HepG2 (cell line): ENCODE data around the gene TIA1. TPM values are rescaled to one million over a fixed set of nuclear protein-coding genes. Genes with fewer than 3 reads are reported as not detected.

ENCODE experiments used
- ATAC-seq: fragments of 200-7000 bp; cut with Tn5 transposase; 3 replicates; pipeline ENCODE4 v1.9.1; 2020; ENCODE audit warnings: mild to moderate bottlenecking, moderate library complexity
- BruUV-seq: library from RNA; stranded (reverse); fragments of 400-500 nt; replicated peaks from 2 replicates; lab custom pipeline; 2021; lab: Mats Ljungman, UMichigan
- CTCF ChIA-PET: fragments of 300-600 bp; formaldehyde crosslinking; extraction: SDS; loops from one replicate; lab custom pipeline; 2021; ENCODE audit warnings: low total read pairs, inconsistent platforms, low intra/inter-chr PET ratio; lab: Yijun Ruan, JAX
- POLR2A ChIA-PET: fragments of 350-600 bp; sonication (Branson Sonifier 250); formaldehyde crosslinking; loops from one replicate; lab custom pipeline; 2020; ENCODE audit warnings: antibody characterized with exemption, inconsistent platforms; lab: Yijun Ruan, JAX
- DNase-seq: peaks from one replicate; pipeline ENCODE4 v3.0.0-alpha.2; 2015; ENCODE audit warnings: low spot score
- FAIRE-seq: peaks from 3 replicates; lab custom pipeline; 2011; peaks lifted over from hg19 to GRCh38; lab: Jason Lieb, UNC
- H2AFZ ChIP-seq: one replicate; pipeline ENCODE4 v1.6.1; 2011; ENCODE audit warnings: low read length, inconsistent platforms
- H3K27ac ChIP-seq: fragments of 300-600 bp; 3 replicates; pipeline ENCODE4 v1.8.0; 2011; ENCODE audit warnings: mixed run types, mild to moderate bottlenecking, mixed read lengths, low read length, inconsistent platforms; ENCODE audit not compliant: insufficient read depth; ENCODE audit errors: extremely low read length
- H3K27me3 ChIP-seq, 2 experiments: fragments of 200-600 bp in 1 of 2; 2 replicates in 1 of 2; 3 replicates in 1 of 2; pipeline versions ENCODE4 v1.6.0 to v1.8.0; 2011; ENCODE audit warnings: low read length in 2 of 2, mild to moderate bottlenecking in 2 of 2, moderate library complexity in 2 of 2, inconsistent platforms in 1 of 2; ENCODE audit not compliant: insufficient read depth in 2 of 2, control insufficient read depth in 1 of 2
- H3K36me3 ChIP-seq, 2 experiments: fragments of 200-600 bp in 1 of 2; replicated peaks in 1 of 2; 2 replicates in 1 of 2; 3 replicates in 1 of 2; pipeline versions ENCODE4 v1.5.1 to v1.8.0; 2011; ENCODE audit warnings: low read length in 2 of 2, inconsistent platforms in 1 of 2; ENCODE audit not compliant: insufficient read depth in 2 of 2, control insufficient read depth in 1 of 2
- H3K4me1 ChIP-seq: 2 replicates; pipeline ENCODE4 v1.5.1; 2012; ENCODE audit warnings: low read length, inconsistent platforms; ENCODE audit not compliant: insufficient read depth
- H3K4me2 ChIP-seq: 2 replicates; pipeline ENCODE4 v1.6.0; 2011; ENCODE audit warnings: low read depth, low read length, inconsistent platforms
- H3K4me3 ChIP-seq, 3 experiments: fragments of 200-600 bp in 1 of 3; sonication (generic), shearing (Covaris generic) in 1 of 3; replicated peaks in 1 of 3; 2 replicates each; pipeline ENCODE4 v1.5.1; 2011 to 2016; ENCODE audit warnings: low read length in 3 of 3, inconsistent platforms in 2 of 3, low read depth in 2 of 3, mild to moderate bottlenecking in 2 of 3, control low read depth in 1 of 3, mixed read lengths in 1 of 3; ENCODE audit not compliant: insufficient read depth in 1 of 3
- H3K79me2 ChIP-seq: one replicate; pipeline ENCODE4 v1.6.1; 2011; ENCODE audit warnings: low read length, inconsistent platforms; ENCODE audit not compliant: insufficient read depth
- H3K9ac ChIP-seq: 2 replicates; pipeline ENCODE4 v1.6.0; 2011; ENCODE audit warnings: mild to moderate bottlenecking, low read depth, low read length, inconsistent platforms; ENCODE audit not compliant: insufficient read depth
- H3K9me3 ChIP-seq: 2 replicates; pipeline ENCODE4 v1.5.1; 2012; ENCODE audit warnings: mild to moderate bottlenecking, low read length
- H4K20me1 ChIP-seq: 2 replicates; pipeline ENCODE4 v1.6.0; 2011; ENCODE audit warnings: inconsistent platforms, mild to moderate bottlenecking, low read length, moderate library complexity; ENCODE audit not compliant: insufficient read depth
- ATF2 ChIP-seq: sonication (generic); formaldehyde crosslinking; IDR thresholded peaks from 2 replicates; pipeline ENCODE4 v1.4.0; 2020; ENCODE audit warnings: missing genetic modification reagents
- CENPBD1 ChIP-seq: sonication (generic); formaldehyde crosslinking; IDR thresholded peaks from 2 replicates; pipeline ENCODE4 v1.8.0; 2022; ENCODE audit warnings: missing genetic modification reagents, low read depth, mild to moderate bottlenecking, borderline replicate concordance
- HMG20A ChIP-seq: IDR thresholded peaks from 2 replicates; pipeline ENCODE4 v1.6.1; 2016; ENCODE audit warnings: borderline replicate concordance
- IRF9 ChIP-seq: sonication (generic); formaldehyde crosslinking; IDR thresholded peaks from 2 replicates; pipeline ENCODE4 v1.8.0; 2022; ENCODE audit warnings: missing genetic modification reagents, mild to moderate bottlenecking, borderline replicate concordance
- KDM3A ChIP-seq: IDR thresholded peaks from 2 replicates; pipeline ENCODE4 v1.6.1; 2018; ENCODE audit warnings: low read depth, missing compliant biosample characterization
- KLF12 ChIP-seq: sonication (generic); formaldehyde crosslinking; IDR thresholded peaks from 2 replicates; pipeline ENCODE4 v1.4.0; 2020; ENCODE audit warnings: missing genetic modification reagents, borderline replicate concordance
- KLF6 ChIP-seq: IDR thresholded peaks from 2 replicates; pipeline ENCODE4 v1.8.0; 2016; ENCODE audit warnings: missing biosample characterization, missing genetic modification reagents
- PRMT3 ChIP-seq: sonication (generic); formaldehyde crosslinking; IDR thresholded peaks from 2 replicates; pipeline ENCODE4 v1.8.1; 2022; ENCODE audit warnings: low read depth, mild to moderate bottlenecking, moderate library complexity, missing genetic modification reagents, borderline replicate concordance
- RBFOX2 ChIP-seq: fragments of 200-400 bp; formaldehyde crosslinking; IDR thresholded peaks from 2 replicates; pipeline ENCODE4 v1.6.1; 2017; ENCODE audit warnings: low read depth, mild to moderate bottlenecking, low read length
- RBM22 ChIP-seq: fragments of 200-400 bp; formaldehyde crosslinking; optimal IDR thresholded peaks from 2 replicates; pipeline ENCODE3; 2017; ENCODE audit warnings: mild to moderate bottlenecking, low read length, moderate library complexity
- SKI ChIP-seq: fragments of 450-650 bp; IDR thresholded peaks from one replicate; pipeline ENCODE4 v1.6.1; 2018; ENCODE audit warnings: mild to moderate bottlenecking; ENCODE audit not compliant: partially characterized antibody
- SNAPC5 ChIP-seq: sonication (generic); formaldehyde crosslinking; IDR thresholded peaks from 2 replicates; pipeline ENCODE4 v1.8.1; 2023; ENCODE audit warnings: mild to moderate bottlenecking, missing genetic modification reagents, borderline replicate concordance
- SYNCRIP ChIP-seq: fragments of 200-400 bp; formaldehyde crosslinking; IDR thresholded peaks from 2 replicates; pipeline ENCODE4 v1.6.1; 2018; ENCODE audit warnings: mild to moderate bottlenecking, low read depth, low read length; ENCODE audit not compliant: insufficient read depth
- ZNF17 ChIP-seq: sonication (generic); formaldehyde crosslinking; IDR thresholded peaks from 2 replicates; pipeline ENCODE4 v1.5.0; 2020; ENCODE audit warnings: mild to moderate bottlenecking, missing genetic modification reagents
- ZNF781 ChIP-seq: sonication (generic); formaldehyde crosslinking; IDR thresholded peaks from 2 replicates; pipeline ENCODE4 v1.5.1; 2020; ENCODE audit warnings: borderline replicate concordance, mild to moderate bottlenecking, missing genetic modification reagents; ENCODE audit errors: not compliant biosample characterization
- WGBS: methylation state at CpG from one replicate; pipeline ENCODE4 v1.1.6; 2017; ENCODE audit warnings: low lambda C conversion rate; 5-methylcytosine and 5-hydroxymethylcytosine counted together
- in situ Hi-C: cut with HindIII; loops from 2 replicates; pipeline ENCODE4 v1.10.0; 2017; ENCODE audit warnings: low pct_unique_long_range_greater_than_20kb; ENCODE audit not compliant: extremely low pct_ligation_motif_present
- intact Hi-C: fragments of 100-400 bp; cut with micrococcal nuclease; formaldehyde crosslinking; loops from one replicate; pipeline ENCODE4 v1.10.0; 2022; ENCODE audit not compliant: unreplicated experiment
- polyA plus RNA-seq, 8 experiments: library from polyadenylated mRNA; depleted of rRNA in 3 of 8; stranded (reverse) in 7 of 8; unstranded in 1 of 8; fragments of >200 nt; fragmentation: Illumina TruSeq in 4 of 8; extraction: Trizol in 4 of 8; gene quantifications; 2 replicates each; pipeline versions ENCODE4 v1.2.1 to v1.2.3, GENCODE V29; 2011 to 2016; ENCODE audit warnings: low read depth in 4 of 8, missing spikeins in 1 of 8, mixed read lengths in 1 of 8; ENCODE audit not compliant: insufficient read depth in 1 of 8
- total RNA-seq, 5 experiments: library from RNA; depleted of rRNA; stranded (reverse); fragments of >200 nt; fragmentation: Illumina TruSeq; extraction: Trizol; gene quantifications; 2 replicates each; pipeline ENCODE4 v1.2.3, GENCODE V29; 2016; ENCODE audit warnings: low read depth in 1 of 5

TIA1 gene
- total and polyA plus RNA-seq, 2 of the 13 experiments (the other 11 are each of a cell fraction or from before 2014, with no cell fraction given) = 209 to 319 TPM

GRCh38 chr2:70282439-70282838, 34.0 kb upstream of the TIA1 start:
- Histone ChIP-seq H3K36me3 (peaks cover 24 to 76% of the 10 kb centered on the region in 2 experiments), H3K4me1 (0 out of 2 replicates have a peak, but pooled peaks cover 15% of the 10 kb centered on the region), H3K27me3 (no peaks in the 10 kb centered on the region), H3K79me2 (peaks cover 31% of the 10 kb centered on the region), H2AFZ (no peak overlapping the region), H3K27ac (no peak overlapping the region), H3K4me3 (no peak overlapping the region), H3K9ac (no peak overlapping the region), H4K20me1 (no peaks in the 10 kb centered on the region), H3K4me2 (no peak overlapping the region), H3K9me3 (no peaks in the 10 kb centered on the region)
- CTCF ChIA-PET = no interaction called here
- ATAC-seq = no peak
- POLR2A ChIA-PET = interaction anchor here (1.4 to 4.9 kb wide), 3 partner anchors 11 to 24 kb away, joined by 5 to 40 read pairs (median 5); partner anchors contain the start of genes PCYOX1 and SNRPG
- intact Hi-C loops (no loop called here), in situ Hi-C loops (no loop called here)
- TF ChIP-seq KDM3A (CRISPR knock-in tag) (no peak), IRF9 (CRISPR knock-in tag) (no peak), PRMT3 (no peak), SYNCRIP (no peak), KLF6 (CRISPR knock-in tag) (no peak), SNAPC5 (no peak)
- WGBS = 97% methylated on average over 5 of the region's 5 CpGs
- no TSS peak for BruUV-seq
- no peak for DNase-seq
- no peak for FAIRE-seq

- ATAC-seq (0 out of 3 replicates have a peak, but pooled peaks have one; percentile 12), FAIRE-seq (no peak), DNase-seq (no peak)
- POLR2A ChIA-PET = interaction anchor here (4.6 to 4.9 kb wide), 2 partner anchors 10 to 13 kb away, joined by 19 to 40 read pairs; partner anchors contain the start of gene SNRPG
- in situ Hi-C loops (no loop called here), intact Hi-C loops (no loop called here)
- WGBS = 100% methylated on average over 2 of the region's 2 CpGs
- Histone ChIP-seq H2AFZ (no peak overlapping the region), H3K4me2 (no peak overlapping the region), H3K79me2 (peaks cover 19% of the 10 kb centered on the region), H3K4me3 (no peak overlapping the region), H3K36me3 (peaks cover 20 to 71% of the 10 kb centered on the region in 2 experiments), H3K9ac (no peak overlapping the region), H3K27ac (no peak overlapping the region), H3K27me3 (no peaks in the 10 kb centered on the region), H4K20me1 (no peaks in the 10 kb centered on the region), H3K4me1 (0 out of 2 replicates have a peak, but pooled peaks cover 10% of the 10 kb centered on the region), H3K9me3 (no peaks in the 10 kb centered on the region)
- CTCF ChIA-PET = no interaction called here
- no TSS peak for BruUV-seq
- no peak for TF ChIP-seq ATF2 (CRISPR knock-in tag)
- TF ChIP-seq RBM22 = peak; percentile 58
- peak; percentile 51; the same call in 1 of the 2 replicates for TF ChIP-seq RBFOX2
- TF ChIP-seq SKI = no peak
- no peak for TF ChIP-seq CENPBD1 (CRISPR knock-in tag)
- no peak for TF ChIP-seq ZNF781
- TF ChIP-seq HMG20A (CRISPR knock-in tag) = no peak
- TF ChIP-seq ZNF17 (CRISPR knock-in tag) = no peak
- no peak for TF ChIP-seq KLF12 (CRISPR knock-in tag)
Observed at GRCh38 chr2:70280242-70280798, 31.9 kb upstream of the TIA1 start.
